GM12878 (cell line): ENCODE data around the gene TYSND1. TPM values are rescaled to one million over a fixed set of nuclear protein-coding genes. Genes with fewer than 3 reads are reported as not detected.

Experiments
- ATAC-seq: fragments of 200-7000 bp; cut with Tn5 transposase; 3 replicates; pipeline ENCODE4 v1.9.1; 2020; ENCODE audit warnings: mild to moderate bottlenecking, moderate library complexity
- BruUV-seq: library from RNA; stranded (reverse); fragments of 400-500 nt; replicated peaks from 2 replicates; lab custom pipeline; 2021; lab: Mats Ljungman, UMichigan
- CTCF ChIA-PET: fragments of 300-600 bp; sonication (Branson Sonifier 250); formaldehyde crosslinking; extraction: SDS; loops from one replicate; lab custom pipeline; 2021; ENCODE audit warnings: inconsistent platforms; lab: Yijun Ruan, JAX
- POLR2A ChIA-PET: fragments of 350-600 bp; formaldehyde crosslinking; extraction: SDS; loops from one replicate; lab custom pipeline; 2021; ENCODE audit warnings: inconsistent platforms; lab: Charles Lee
- RAD21 ChIA-PET: fragments of 300-600 bp; sonication (Branson Sonifier 250); formaldehyde crosslinking; loops from one replicate; lab custom pipeline; 2023; ENCODE audit warnings: antibody characterized with exemption; ENCODE audit not compliant: unreplicated experiment; lab: Charles Lee
- SMC1A ChIA-PET: fragments of 300-600 bp; sonication (Branson Sonifier 250); formaldehyde crosslinking; loops from one replicate; lab custom pipeline; 2023; ENCODE audit not compliant: unreplicated experiment, uncharacterized antibody; lab: Charles Lee
- DNase-seq: peaks from one replicate; pipeline ENCODE4 v3.0.0-alpha.2; 2011; ENCODE audit warnings: low read depth, low spot score
- FAIRE-seq: peaks from 3 replicates; lab custom pipeline; 2011; peaks lifted over from hg19 to GRCh38; lab: Jason Lieb, UNC
- H2AFZ ChIP-seq: 2 replicates; pipeline ENCODE4 v1.6.0; 2011; ENCODE audit warnings: low read depth, low read length, control low read depth; ENCODE audit not compliant: control insufficient read depth
- H3K27ac ChIP-seq: 2 replicates; pipeline ENCODE4 v1.5.1; 2011; ENCODE audit warnings: control low read depth; ENCODE audit not compliant: control insufficient read depth, insufficient read depth
- H3K27me3 ChIP-seq, 2 experiments: replicated peaks in 1 of 2; 2 replicates each; pipeline versions ENCODE4 v1.6.0 to v1.6.1; 2011; ENCODE audit warnings: low read length in 1 of 2; ENCODE audit not compliant: control insufficient read depth in 2 of 2, insufficient read depth in 2 of 2
- H3K36me3 ChIP-seq, 2 experiments: 2 replicates each; pipeline ENCODE4 v1.5.1; 2011; ENCODE audit warnings: low read length in 1 of 2; ENCODE audit not compliant: control insufficient read depth in 2 of 2, insufficient read depth in 2 of 2
- H3K4me1 ChIP-seq: 2 replicates; pipeline ENCODE4 v1.6.1; 2011; ENCODE audit warnings: mild to moderate bottlenecking, low read length, moderate library complexity, mixed read lengths; ENCODE audit not compliant: control insufficient read depth, insufficient read depth
- H3K4me2 ChIP-seq: 2 replicates; pipeline ENCODE4 v1.6.0; 2011; ENCODE audit warnings: control low read depth; ENCODE audit not compliant: control insufficient read depth, insufficient read depth
- H3K4me3 ChIP-seq: fragments of 200-600 bp; sonication (generic); 2 replicates; pipeline ENCODE4 v1.5.1; 2016
- H3K79me2 ChIP-seq: 2 replicates; pipeline ENCODE4 v1.6.0; 2011; ENCODE audit warnings: low read length; ENCODE audit not compliant: control insufficient read depth, insufficient read depth
- H3K9ac ChIP-seq: 2 replicates; pipeline ENCODE4 v1.8.0; 2011; ENCODE audit warnings: low read length, control low read depth, mixed read lengths; ENCODE audit not compliant: control insufficient read depth, insufficient read depth
- H3K9me3 ChIP-seq: replicated peaks from 3 replicates; pipeline ENCODE4 v1.5.1; 2011; ENCODE audit warnings: mild to moderate bottlenecking, low read length; ENCODE audit not compliant: control insufficient read depth, insufficient read depth
- H4K20me1 ChIP-seq: 2 replicates; pipeline ENCODE4 v1.6.0; 2011; ENCODE audit not compliant: control insufficient read depth, insufficient read depth
- CBX5 ChIP-seq: sonication (generic); IDR thresholded peaks from 2 replicates; pipeline ENCODE4 v1.6.1; 2016; ENCODE audit warnings: low read depth, moderate library complexity, mild to moderate bottlenecking, inconsistent platforms
- CHD4 ChIP-seq: fragments of 200-600 bp; sonication (generic); IDR thresholded peaks from 2 replicates; pipeline ENCODE4 v1.6.1; 2016; ENCODE audit warnings: mild to moderate bottlenecking
- FOXK2 ChIP-seq: fragments of 450-650 bp; IDR thresholded peaks from 2 replicates; pipeline ENCODE4 v1.6.1; 2017; ENCODE audit warnings: mild to moderate bottlenecking, moderate library complexity
- NBN ChIP-seq: fragments of 450-650 bp; IDR thresholded peaks from 2 replicates; pipeline ENCODE4 v1.6.1; 2016
- NFIC ChIP-seq: IDR thresholded peaks from 2 replicates; pipeline ENCODE4 v1.6.1; 2012; ENCODE audit warnings: low read depth, mild to moderate bottlenecking, inconsistent platforms, low read length, moderate library complexity
- SUPT20H ChIP-seq: IDR thresholded peaks from 2 replicates; pipeline ENCODE4 v1.6.1; 2011; ENCODE audit warnings: low read depth, mild to moderate bottlenecking, low read length, moderate library complexity, borderline replicate concordance; ENCODE audit not compliant: control insufficient read depth
- WGBS: methylation state at CpG from one replicate; pipeline ENCODE4 v1.1.6; 2016; ENCODE audit warnings: low lambda C conversion rate; ENCODE audit not compliant: insufficient replicate concordance, insufficient coverage; ENCODE audit errors: missing lambda C conversion rate; 5-methylcytosine and 5-hydroxymethylcytosine counted together
- in situ Hi-C: fragments of 300-500 bp; cut with MboI; formaldehyde crosslinking; loops from 9 replicates; pipeline ENCODE4 v1.14.3; 2018; ENCODE audit warnings: mixed read lengths
- intact Hi-C: fragments of 100-400 bp; cut with micrococcal nuclease; formaldehyde crosslinking; loops from one replicate; pipeline ENCODE4 v1.14.2; 2022; ENCODE audit not compliant: unreplicated experiment
- polyA plus RNA-seq, 11 experiments: library from polyadenylated mRNA; depleted of rRNA in 4 of 11; unstranded in 6 of 11; stranded (reverse) in 5 of 11; fragments of >200 nt; fragmentation: Nextera tagmentation in 4 of 11; fragmentation: Illumina TruSeq in 1 of 11; extraction: Ambion mirVana in 4 of 11; extraction: Trizol in 1 of 11; gene quantifications; 1 replicate in 1 of 11; 2 replicates in 10 of 11; pipeline versions ENCODE4 v1.2.1 to v1.2.3, GENCODE V29; 2011 to 2016; ENCODE audit warnings: inconsistent platforms in 2 of 11, missing spikeins in 2 of 11, low read depth in 1 of 11
- total RNA-seq, 4 experiments: library from RNA; depleted of rRNA in 3 of 4; stranded (reverse); fragments of >200 nt in 3 of 4; fragmentation: Illumina TruSeq in 1 of 4; extraction: Trizol in 1 of 4; gene quantifications; 2 replicates each; pipeline versions ENCODE4 v1.2.1 to v1.2.3, GENCODE V29; 2013 to 2021
- TF ChIP-seq, protein P1 (sequence below): fragments of 450-650 bp; IDR thresholded peaks from 2 replicates; pipeline ENCODE4 v1.6.1; 2016; ENCODE audit warnings: mild to moderate bottlenecking
- TF ChIP-seq, protein P2 (sequence below): fragments of 450-650 bp; IDR thresholded peaks from 2 replicates; pipeline ENCODE4 v1.6.1; 2017; ENCODE audit warnings: borderline replicate concordance

Gene TYSND1
- total and polyA plus RNA-seq, 10 of the 15 experiments (the other 5 are each of a cell fraction or from before 2014, with no cell fraction given), result 1.9 to 21.4 (median 12.0) TPM

DNA sequence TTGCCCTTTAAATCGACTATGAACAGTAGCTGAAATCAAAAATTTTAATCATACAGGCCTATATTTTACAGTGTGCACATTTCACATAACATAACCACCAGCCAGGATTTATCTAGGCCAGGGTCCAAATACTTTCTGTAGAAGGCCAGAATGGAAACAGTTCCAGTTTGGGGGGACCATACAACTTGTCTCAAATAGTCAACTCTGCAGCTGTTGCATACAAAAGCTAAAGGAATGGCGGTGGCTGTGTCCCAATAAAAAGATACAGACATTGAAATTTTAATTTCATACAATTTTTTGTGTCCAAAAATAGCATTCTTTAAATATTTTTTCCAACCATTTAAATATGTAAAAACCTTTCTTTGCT is 742 bp upstream of the TYSND1 start:
- in situ Hi-C loops, result no loop called here
- SMC1A ChIA-PET, result interaction anchor here (0.8 to 3.6 kb wide), 15 partner anchors 8 to 217 kb away, joined by 4 to 42 read pairs (median 7); no protein-coding TSS in a partner anchor
- no peak for TF ChIP-seq CBX5
- no peak for TF ChIP-seq CHD4
- no peak for TF ChIP-seq NBN
- TF ChIP-seq SUPT20H, result no peak
- TF ChIP-seq FOXK2, result no peak
- TF ChIP-seq, protein P1, sequence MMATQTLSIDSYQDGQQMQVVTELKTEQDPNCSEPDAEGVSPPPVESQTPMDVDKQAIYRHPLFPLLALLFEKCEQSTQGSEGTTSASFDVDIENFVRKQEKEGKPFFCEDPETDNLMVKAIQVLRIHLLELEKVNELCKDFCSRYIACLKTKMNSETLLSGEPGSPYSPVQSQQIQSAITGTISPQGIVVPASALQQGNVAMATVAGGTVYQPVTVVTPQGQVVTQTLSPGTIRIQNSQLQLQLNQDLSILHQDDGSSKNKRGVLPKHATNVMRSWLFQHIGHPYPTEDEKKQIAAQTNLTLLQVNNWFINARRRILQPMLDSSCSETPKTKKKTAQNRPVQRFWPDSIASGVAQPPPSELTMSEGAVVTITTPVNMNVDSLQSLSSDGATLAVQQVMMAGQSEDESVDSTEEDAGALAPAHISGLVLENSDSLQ, result no peak
- TF ChIP-seq, protein P2, sequence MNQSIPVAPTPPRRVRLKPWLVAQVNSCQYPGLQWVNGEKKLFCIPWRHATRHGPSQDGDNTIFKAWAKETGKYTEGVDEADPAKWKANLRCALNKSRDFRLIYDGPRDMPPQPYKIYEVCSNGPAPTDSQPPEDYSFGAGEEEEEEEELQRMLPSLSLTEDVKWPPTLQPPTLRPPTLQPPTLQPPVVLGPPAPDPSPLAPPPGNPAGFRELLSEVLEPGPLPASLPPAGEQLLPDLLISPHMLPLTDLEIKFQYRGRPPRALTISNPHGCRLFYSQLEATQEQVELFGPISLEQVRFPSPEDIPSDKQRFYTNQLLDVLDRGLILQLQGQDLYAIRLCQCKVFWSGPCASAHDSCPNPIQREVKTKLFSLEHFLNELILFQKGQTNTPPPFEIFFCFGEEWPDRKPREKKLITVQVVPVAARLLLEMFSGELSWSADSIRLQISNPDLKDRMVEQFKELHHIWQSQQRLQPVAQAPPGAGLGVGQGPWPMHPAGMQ, result no peak
- TF ChIP-seq NFIC, result no peak
- TF ChIP-seq, all 136 proteins: peak for 0
- Histone ChIP-seq H3K27me3 (no peaks in the 10 kb centered on the region), H3K4me2 (no peak overlapping the region), H3K27ac (no peak overlapping the region), H3K4me3 (peak overlapping the region; percentile 64; the same call in 1 of the 2 replicates), H3K79me2 (peaks cover 23% of the 10 kb centered on the region), H3K9me3 (no peaks in the 10 kb centered on the region), H3K9ac (no peak overlapping the region), H4K20me1 (no peaks in the 10 kb centered on the region; the same call in none of the 2 replicates), H2AFZ (no peak overlapping the region), H3K36me3 (peaks cover 3% of the 10 kb centered on the region in 2 experiments; a peak in 3 of 4 replicates), H3K4me1 (peaks cover 3% of the 10 kb centered on the region; the same call in 1 of the 2 replicates)
- no TSS peak for BruUV-seq
- FAIRE-seq, result no peak
- ChIA-PET POLR2A (interaction anchor here (0.7 to 2.6 kb wide), 6 partner anchors 10 to 85 kb away, joined by 3 to 45 read pairs (median 10); partner anchors contain the start of genes PPA1 and SAR1A), CTCF (interaction anchor here (1.0 to 8.4 kb wide), 28 partner anchors 8 to 258 kb away, joined by 3 to 173 read pairs (median 9); partner anchors contain the start of genes AIFM2, EIF4EBP2 and SAR1A), RAD21 (interaction anchor here (0.8 to 3.3 kb wide), 24 partner anchors 9 to 233 kb away, joined by 3 to 46 read pairs (median 5); partner anchors contain the start of genes PPA1 and SAR1A)
- no peak for ATAC-seq
- no peak for DNase-seq
- WGBS, result 24% methylated on average over 2 of the region's 2 CpGs
- intact Hi-C loops, result no loop called here
